Muscle layer of duodenum (tissue), 2 donors: Measurements from ENCODE around the gene CCDC7.
"Not testable (repeated sequence)": the region's sequence is repeated elsewhere in the genome, so short reads cannot be mapped to it uniquely, and the experiment has no call there.

Experiments
- H3K27ac ChIP-seq: one replicate; pipeline ENCODE4 v1.7.0; 2013; ENCODE audit warnings: mild to moderate bottlenecking, low read length
- H3K27me3 ChIP-seq: one replicate; pipeline ENCODE4 v1.7.0; 2013; ENCODE audit warnings: low read depth, mild to moderate bottlenecking, control low read depth, low read length
- H3K36me3 ChIP-seq, 2 donors: one replicate each; pipeline ENCODE4 v1.7.0; 2013; ENCODE audit warnings: low read length in 2 of 2, control low read depth in 1 of 2, mild to moderate bottlenecking in 1 of 2; ENCODE audit not compliant: insufficient read depth in 2 of 2, control insufficient read depth in 1 of 2
- H3K4me1 ChIP-seq, 2 donors: one replicate each; pipeline ENCODE4 v1.7.0; 2013; ENCODE audit warnings: low read length in 2 of 2, mild to moderate bottlenecking in 2 of 2, control low read depth in 1 of 2, moderate library complexity in 1 of 2; ENCODE audit not compliant: insufficient read depth in 2 of 2, control insufficient read depth in 1 of 2
- H3K4me3 ChIP-seq, 2 donors: one replicate each; pipeline ENCODE4 v1.7.0; 2013; ENCODE audit warnings: low read length in 2 of 2, low read depth in 1 of 2, mild to moderate bottlenecking in 1 of 2
- H3K9me3 ChIP-seq, 2 donors: one replicate each; pipeline ENCODE4 v1.7.0; 2013; ENCODE audit warnings: low read length in 2 of 2, control low read depth in 1 of 2, mild to moderate bottlenecking in 1 of 2; ENCODE audit not compliant: control insufficient read depth in 1 of 2
- donor health status: healthy.

The CCDC7 gene

GRCh38 chr10:32699683-32700082 lies 253.7 kb downstream of the CCDC7 start:
- H3K27me3 ChIP-seq, H3K9me3 ChIP-seq, H3K4me3 ChIP-seq, H3K27ac ChIP-seq, H3K4me1 ChIP-seq: not testable (repeated sequence)
- peaks cover 0 to 14% of the 10 kb centered on the region in 2 donors for H3K36me3 ChIP-seq

GRCh38 chr10:32713560-32713959 lies 267.6 kb downstream of the CCDC7 start:
- H3K27ac ChIP-seq, result no peak overlapping the region
- peaks cover 0 to 8% of the 10 kb centered on the region in 2 donors for H3K36me3 ChIP-seq
- no peak overlapping the region for H3K4me3 ChIP-seq
- H3K27me3 ChIP-seq, result no peaks in the 10 kb centered on the region
- H3K4me1 ChIP-seq, result no peaks in the 10 kb centered on the region
- peaks cover 5 to 17% of the 10 kb centered on the region in 2 donors for H3K9me3 ChIP-seq

GRCh38 chr10:32731527-32731926 lies 285.6 kb downstream of the CCDC7 start:
- Histone ChIP-seq H3K27me3 (no peaks in the 10 kb centered on the region), H3K4me1 (no peaks in the 10 kb centered on the region), H3K9me3 (no peaks in the 10 kb centered on the region), H3K4me3 (no peak overlapping the region), H3K27ac (no peak overlapping the region), H3K36me3 (peaks cover 0 to 6% of the 10 kb centered on the region in 2 donors)

- no peaks in the 10 kb centered on the region for H3K27me3 ChIP-seq
- no peaks in the 10 kb centered on the region for H3K9me3 ChIP-seq
- H3K27ac ChIP-seq, result no peak overlapping the region
- H3K36me3 ChIP-seq, result peaks cover 0 to 11% of the 10 kb centered on the region in 2 donors
- H3K4me3 ChIP-seq, result no peak overlapping the region
- H3K4me1 ChIP-seq, result no peaks in the 10 kb centered on the region
Observed at GRCh38 chr10:32738958-32739357, 293.0 kb downstream of the CCDC7 start.

DNA sequence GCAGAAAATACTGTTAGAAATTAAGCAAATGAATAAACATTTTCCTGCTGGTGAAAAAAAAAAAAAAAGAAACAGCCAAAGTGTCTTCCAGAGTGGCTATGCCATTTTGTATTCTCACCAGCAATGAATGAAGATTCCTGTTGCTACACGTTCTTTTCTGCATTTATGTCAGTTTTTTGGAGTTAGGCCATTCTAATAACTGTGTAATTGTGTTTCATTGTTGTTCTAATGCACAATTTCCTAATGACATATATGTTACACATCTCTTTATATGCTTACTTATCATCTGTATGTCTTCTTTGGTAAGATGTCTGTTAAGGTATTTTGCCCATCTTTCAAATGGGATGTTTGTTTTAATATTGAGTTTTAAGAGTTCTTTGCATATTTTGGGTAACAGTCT lies 298.4 kb downstream of the CCDC7 start:
- no peaks in the 10 kb centered on the region for H3K4me1 ChIP-seq
- H3K4me3 ChIP-seq, result no peak overlapping the region
- H3K36me3 ChIP-seq, result peaks cover 4 to 19% of the 10 kb centered on the region in 2 donors
- no peak overlapping the region for H3K27ac ChIP-seq
- no peaks in the 10 kb centered on the region for H3K9me3 ChIP-seq
- H3K27me3 ChIP-seq, result no peaks in the 10 kb centered on the region

DNA sequence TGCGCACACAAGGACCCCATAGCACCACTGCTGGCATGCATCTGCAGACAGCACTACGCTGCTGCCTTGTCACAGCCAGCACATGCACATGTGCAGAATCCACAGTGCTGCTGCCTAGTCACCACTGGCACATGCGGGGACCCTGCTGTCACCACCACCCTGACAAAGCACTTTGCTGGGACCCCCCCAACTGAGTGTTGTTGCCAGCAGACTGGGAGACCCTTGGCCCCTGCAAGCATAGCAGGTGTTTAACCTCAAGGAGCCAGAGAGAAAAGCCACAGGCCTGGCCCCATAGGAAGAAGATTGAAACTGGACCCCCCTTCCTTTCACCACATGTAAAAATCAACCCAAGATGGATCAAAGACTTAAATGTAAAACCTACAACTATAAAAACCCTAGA lies 300.9 kb downstream of the CCDC7 start:
- Histone ChIP-seq H3K9me3 (no peaks in the 10 kb centered on the region), H3K4me3 (no peak overlapping the region), H3K4me1 (no peaks in the 10 kb centered on the region), H3K36me3 (peaks cover 4 to 19% of the 10 kb centered on the region in 2 donors), H3K27ac (no peak overlapping the region), H3K27me3 (no peaks in the 10 kb centered on the region)

DNA sequence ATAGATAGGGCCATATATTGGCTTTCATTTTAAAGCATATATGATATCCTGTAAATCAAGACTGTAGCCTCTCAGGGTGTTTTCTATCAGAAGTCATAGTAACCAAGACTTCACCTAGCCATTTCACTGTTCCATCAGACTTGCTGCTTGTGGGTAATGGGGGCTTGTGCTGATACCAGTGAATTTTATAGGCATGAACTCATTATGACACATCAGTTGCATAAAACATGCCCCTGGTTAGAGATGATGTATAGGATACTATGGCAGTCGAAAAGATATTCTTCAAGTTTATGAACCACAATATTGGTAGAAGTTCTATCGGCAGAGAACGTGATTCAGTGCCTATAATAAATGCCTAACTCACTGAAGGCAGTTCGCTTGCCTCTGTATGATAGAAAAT lies 305.6 kb downstream of the CCDC7 start:
- Histone ChIP-seq H3K36me3 (peaks cover 4 to 5% of the 10 kb centered on the region in 2 donors), H3K4me3 (no peak overlapping the region)

DNA sequence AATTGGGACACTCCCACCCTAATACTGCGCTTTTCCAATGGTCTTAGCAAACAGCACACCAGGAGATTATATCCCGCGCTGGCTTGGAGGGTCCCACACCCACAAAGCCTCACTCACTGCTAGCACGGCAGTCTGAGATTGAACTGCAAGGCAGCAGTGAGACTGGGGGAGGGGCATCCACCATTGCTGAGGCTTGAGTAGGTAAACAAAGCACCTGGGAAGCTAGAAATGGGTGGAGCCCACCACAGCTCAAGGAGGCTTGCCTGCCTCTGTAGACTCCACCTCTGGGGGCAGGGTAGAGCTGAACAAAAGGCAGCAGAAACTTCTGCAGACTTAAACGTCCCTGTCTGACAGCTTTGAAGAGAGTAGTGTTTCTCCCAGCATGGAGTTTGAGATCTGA lies 309.0 kb downstream of the CCDC7 start:
- not testable (repeated sequence) for H3K36me3 ChIP-seq, H3K4me1 ChIP-seq, H3K27me3 ChIP-seq, H3K9me3 ChIP-seq, H3K4me3 ChIP-seq, H3K27ac ChIP-seq

More for the DNA sequence above, 305.6 kb downstream of the CCDC7 start:
- Histone ChIP-seq H3K27me3 (no peaks in the 10 kb centered on the region), H3K4me1 (no peaks in the 10 kb centered on the region), H3K9me3 (no peaks in the 10 kb centered on the region), H3K27ac (no peak overlapping the region)

DNA sequence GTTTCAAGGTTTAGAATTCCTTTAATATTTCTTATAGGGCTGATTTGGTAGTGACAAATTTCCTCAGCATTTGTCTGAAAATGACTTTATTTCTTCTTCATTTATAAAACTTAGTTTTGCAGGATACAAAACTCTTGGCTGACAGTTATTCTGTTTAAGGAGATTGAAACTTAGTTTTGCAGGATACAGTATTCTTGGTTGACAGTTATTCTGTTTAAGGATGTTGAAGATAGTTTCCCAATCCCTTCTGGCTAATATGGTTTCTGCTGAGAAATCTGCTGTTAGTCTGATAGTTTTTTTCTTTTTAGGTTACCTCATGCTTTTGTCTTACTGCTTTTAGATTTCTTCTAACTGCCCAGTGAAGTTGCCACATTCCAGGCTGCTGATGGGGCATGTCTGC lies 325.3 kb downstream of the CCDC7 start:
- no peaks in the 10 kb centered on the region for H3K27me3 ChIP-seq
- peaks cover 24 to 31% of the 10 kb centered on the region in 2 donors for H3K9me3 ChIP-seq
- H3K36me3 ChIP-seq, result no peaks in the 10 kb centered on the region
- peak overlapping the region in 1 of 2 donors; percentile 27 for H3K4me3 ChIP-seq
- no peak overlapping the region for H3K27ac ChIP-seq
- H3K4me1 ChIP-seq, result no peaks in the 10 kb centered on the region

DNA sequence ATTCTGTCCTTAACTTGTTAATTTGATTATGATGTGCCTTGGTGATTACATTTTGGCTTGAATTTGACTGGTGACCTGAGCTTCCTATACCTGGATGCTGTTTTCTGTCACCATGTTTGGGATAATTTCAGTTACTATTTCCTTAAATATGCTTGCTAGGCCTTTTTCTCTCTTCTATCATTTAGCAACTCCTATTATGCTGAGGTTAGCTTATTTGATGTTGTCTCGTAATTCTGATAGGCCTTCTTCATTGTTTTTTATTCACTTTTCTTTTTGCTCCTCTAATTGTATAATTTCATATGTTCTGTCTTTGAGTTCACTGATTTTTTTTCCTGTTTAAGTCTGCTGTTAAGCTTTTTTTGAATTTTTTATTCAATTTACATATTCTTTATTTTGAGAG lies 327.2 kb downstream of the CCDC7 start:
- Histone ChIP-seq H3K27me3 (no peaks in the 10 kb centered on the region), H3K4me3 (no peak overlapping the region), H3K36me3 (no peaks in the 10 kb centered on the region), H3K9me3 (peaks cover 23 to 24% of the 10 kb centered on the region in 2 donors), H3K4me1 (no peaks in the 10 kb centered on the region), H3K27ac (no peak overlapping the region)

DNA sequence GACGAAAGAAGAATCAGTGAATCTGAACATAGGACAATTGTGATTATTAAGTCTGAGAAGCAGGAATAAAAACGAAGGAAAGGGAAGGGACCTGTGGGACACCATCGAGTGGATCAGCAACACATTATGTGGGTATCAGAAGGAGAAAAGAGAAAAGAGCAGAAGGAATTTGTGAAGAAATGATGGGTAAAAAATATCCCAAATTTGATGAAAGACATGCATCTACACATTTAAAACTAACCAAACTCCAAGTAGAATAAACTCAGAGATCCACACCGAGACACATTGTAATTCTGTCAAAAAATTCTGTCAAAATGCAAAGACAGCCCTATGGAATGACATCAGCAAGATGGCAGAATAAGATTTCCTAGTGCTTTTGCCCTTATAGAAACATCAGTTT lies 341.0 kb downstream of the CCDC7 start:
- no peak overlapping the region for H3K27ac ChIP-seq
- H3K36me3 ChIP-seq, result no peaks in the 10 kb centered on the region
- H3K4me1 ChIP-seq, result no peaks in the 10 kb centered on the region
- H3K27me3 ChIP-seq, result no peaks in the 10 kb centered on the region
- no peak overlapping the region for H3K4me3 ChIP-seq
- peaks cover 0 to 8% of the 10 kb centered on the region in 2 donors for H3K9me3 ChIP-seq

DNA sequence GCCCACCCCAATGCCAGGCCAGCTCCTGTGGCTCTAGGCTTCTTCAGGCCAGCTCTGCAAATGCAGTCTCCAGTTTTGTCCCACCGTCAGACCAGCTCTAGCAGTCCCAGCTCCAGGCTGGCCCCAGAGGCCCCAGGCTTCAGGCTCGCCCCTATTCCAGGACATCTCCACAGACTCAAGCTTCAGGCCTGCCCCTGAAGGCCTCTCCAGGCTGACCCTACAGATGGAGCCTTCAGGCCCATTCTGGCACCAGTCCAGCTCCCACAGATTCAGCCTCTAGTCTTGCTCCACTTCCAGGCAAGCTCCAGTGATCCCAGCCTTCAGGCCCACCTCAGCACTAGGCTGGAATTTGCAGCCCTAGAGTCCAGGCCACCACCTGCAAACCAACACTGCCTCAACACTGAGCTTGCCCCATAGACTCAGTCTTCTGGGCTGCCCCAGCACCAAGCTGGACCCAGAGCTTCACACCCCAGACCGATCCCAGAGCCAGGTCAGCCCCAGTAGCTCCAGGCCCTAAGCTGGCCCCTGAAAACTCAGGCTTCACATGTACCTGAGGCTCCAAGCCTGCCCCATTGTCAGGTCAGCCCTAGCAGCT lies 341.8 kb downstream of the CCDC7 start:
- H3K27ac ChIP-seq, result no peak overlapping the region
- H3K4me3 ChIP-seq, result no peak overlapping the region
- H3K27me3 ChIP-seq, result no peaks in the 10 kb centered on the region
- no peaks in the 10 kb centered on the region for H3K4me1 ChIP-seq
- H3K9me3 ChIP-seq, result peaks cover 0 to 8% of the 10 kb centered on the region in 2 donors
- no peaks in the 10 kb centered on the region for H3K36me3 ChIP-seq
